Mesendoderm (in vitro differentiated cells): ENCODE data around the gene ROBO1.
A peak's percentile ranks its signal among the peaks of the same experiment; 100 is the strongest.

ENCODE experiments used
- DNase-seq: peaks from one replicate; pipeline ENCODE4 v3.0.0; 2013
- H2AK5ac ChIP-seq: 2 replicates; pipeline ENCODE4 v1.6.1; 2013; ENCODE audit warnings: low read length, inconsistent platforms
- H2BK120ac ChIP-seq: 2 replicates; pipeline ENCODE4 v1.6.1; 2013; ENCODE audit warnings: low read depth, mild to moderate bottlenecking, low read length, moderate library complexity, mixed read lengths
- H2BK15ac ChIP-seq: replicated peaks from 2 replicates; pipeline ENCODE4 v1.6.1; 2013; ENCODE audit warnings: low read depth, mild to moderate bottlenecking, moderate library complexity
- H2BK5ac ChIP-seq: 2 replicates; pipeline ENCODE4 v1.6.1; 2013; ENCODE audit warnings: low read length, inconsistent platforms
- H3K18ac ChIP-seq: 2 replicates; pipeline ENCODE4 v1.6.1; 2013; ENCODE audit warnings: mild to moderate bottlenecking, low read length, mixed read lengths
- H3K23ac ChIP-seq: one replicate; pipeline ENCODE4 v1.6.1; 2013; ENCODE audit warnings: low read length
- H3K27ac ChIP-seq: 2 replicates; pipeline ENCODE4 v1.5.1; 2013; ENCODE audit warnings: low read depth, mild to moderate bottlenecking, inconsistent platforms, low read length, moderate library complexity
- H3K27me3 ChIP-seq: 2 replicates; pipeline ENCODE4 v1.6.1; 2013; ENCODE audit warnings: low read length, control low read depth, mild to moderate bottlenecking, inconsistent platforms; ENCODE audit not compliant: insufficient read depth, poor library complexity
- H3K36me3 ChIP-seq: 2 replicates; pipeline ENCODE4 v1.6.1; 2013; ENCODE audit warnings: low read length, inconsistent platforms; ENCODE audit not compliant: control insufficient read depth, insufficient read depth
- H3K4ac ChIP-seq: one replicate; pipeline ENCODE4 v1.6.1; 2013; ENCODE audit warnings: low read depth, mild to moderate bottlenecking, low read length, moderate library complexity
- H3K4me1 ChIP-seq: 2 replicates; pipeline ENCODE4 v1.6.1; 2013; ENCODE audit warnings: low read depth, low read length, inconsistent platforms; ENCODE audit not compliant: control insufficient read depth
- H3K4me2 ChIP-seq: 2 replicates; pipeline ENCODE4 v1.6.1; 2013; ENCODE audit warnings: low read length
- H3K4me3 ChIP-seq: 2 replicates; pipeline ENCODE4 v1.5.1; 2013; ENCODE audit warnings: mild to moderate bottlenecking, low read length
- H3K56ac ChIP-seq: one replicate; pipeline ENCODE4 v1.6.1; 2013; ENCODE audit warnings: low read length
- H3K79me1 ChIP-seq: 2 replicates; pipeline ENCODE4 v1.6.1; 2013; ENCODE audit warnings: low read length, inconsistent platforms
- H3K79me2 ChIP-seq: 2 replicates; pipeline ENCODE4 v1.6.1; 2013; ENCODE audit warnings: mild to moderate bottlenecking, low read length; ENCODE audit not compliant: control insufficient read depth, insufficient read depth
- H3K9ac ChIP-seq: 2 replicates; pipeline ENCODE4 v1.6.1; 2013; ENCODE audit warnings: low read length, inconsistent platforms
- H4K5ac ChIP-seq: one replicate; pipeline ENCODE4 v1.6.1; 2013; ENCODE audit warnings: low read length
- H4K8ac ChIP-seq: one replicate; pipeline ENCODE4 v1.6.1; 2013; ENCODE audit warnings: low read depth, mild to moderate bottlenecking, control low read depth, low read length, moderate library complexity
- WGBS: extraction: QIAGEN DNeasy Blood & Tissue Kit; methylation state at CpG from one replicate; pipeline ENCODE4 v1.1.7; 2013; ENCODE audit warnings: low lambda C conversion rate, missing lambda C conversion rate; ENCODE audit not compliant: insufficient coverage; ENCODE audit errors: extremely low coverage; 5-methylcytosine and 5-hydroxymethylcytosine counted together

ROBO1 gene

DNA sequence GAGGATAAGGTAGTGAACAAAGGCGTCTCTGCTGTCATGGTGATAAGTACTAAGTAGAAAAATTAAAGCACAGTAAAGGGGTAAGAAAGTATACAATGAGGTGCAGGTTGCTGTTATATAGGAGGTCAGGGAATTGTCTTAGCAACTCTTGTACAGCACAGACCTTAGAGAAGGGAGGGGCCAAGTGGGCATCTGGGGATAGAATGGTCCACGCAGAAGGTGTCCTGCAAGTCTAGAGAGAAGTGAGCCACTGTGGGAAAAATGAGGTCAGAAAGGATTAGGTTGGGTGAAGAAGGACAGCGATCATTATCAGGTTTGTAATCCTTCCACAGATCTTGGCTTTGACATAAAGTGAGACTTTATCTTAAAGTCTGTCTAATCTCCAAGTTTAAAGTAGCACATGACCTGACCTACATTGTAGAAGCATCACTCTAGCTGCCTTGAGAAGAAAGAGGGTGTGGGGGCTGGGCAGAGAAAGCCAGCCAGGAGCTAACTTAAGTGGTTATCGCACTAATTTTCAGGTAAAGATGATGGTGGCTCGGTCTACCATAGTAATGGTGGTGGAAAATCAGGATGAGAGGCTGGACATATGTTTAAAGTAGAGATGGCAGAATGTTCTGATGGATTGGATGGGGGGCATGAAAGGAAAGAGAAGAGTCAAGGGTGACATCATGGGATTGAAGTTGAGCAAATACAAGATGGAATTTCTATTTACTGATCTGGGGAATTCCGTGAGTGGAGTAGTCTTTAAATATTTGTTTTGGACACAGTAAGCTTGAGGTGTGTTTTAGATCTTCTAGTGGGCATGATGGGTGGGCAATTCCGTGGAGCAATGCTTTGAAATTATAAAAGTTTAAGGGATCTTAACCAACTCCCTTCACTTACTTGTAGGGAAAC, 919.2 kb downstream of the ROBO1 start:
- Histone ChIP-seq H3K4ac (no peak overlapping the region), H3K4me1 (peaks cover 2% of the 10 kb centered on the region), H2BK15ac (no peak overlapping the region), H2BK120ac (no peak overlapping the region), H3K79me1 (peaks cover 4% of the 10 kb centered on the region), H3K23ac (no peak overlapping the region), H3K9ac (no peak overlapping the region), H3K4me3 (no peak overlapping the region), H3K79me2 (no peaks in the 10 kb centered on the region), H3K27me3 (no peaks in the 10 kb centered on the region), H4K5ac (no peak overlapping the region), H3K56ac (no peak overlapping the region), H3K4me2 (no peak overlapping the region), H4K8ac (no peak overlapping the region), H3K36me3 (no peaks in the 10 kb centered on the region), H3K27ac (no peak overlapping the region), H3K18ac (no peak overlapping the region), H2AK5ac (no peak overlapping the region), H2BK5ac (no peak overlapping the region)
- DNase-seq: no peak
- WGBS: no CpG with 5 or more reads among the region's 7 CpGs

DNA sequence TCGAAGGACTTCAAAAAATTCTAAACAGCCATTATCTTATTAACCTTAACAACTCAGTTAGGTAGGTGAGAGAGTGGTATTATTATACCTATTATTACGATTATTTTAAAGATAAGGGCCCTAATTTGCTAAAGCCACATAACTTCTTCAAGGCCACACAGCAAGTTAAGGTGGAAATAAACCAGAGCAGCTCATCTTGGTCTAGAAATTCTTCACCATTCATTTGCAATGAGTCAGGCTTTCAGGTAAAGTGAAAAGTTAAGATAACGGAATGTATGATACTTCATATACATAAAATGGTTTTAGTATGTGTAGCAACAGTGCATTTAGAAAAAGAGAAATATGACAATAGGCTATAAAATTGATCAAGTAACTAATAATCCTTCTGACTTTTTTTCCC, 920.2 kb downstream of the ROBO1 start:
- Histone ChIP-seq H3K79me2 (no peaks in the 10 kb centered on the region), H2BK15ac (no peak overlapping the region), H3K4ac (no peak overlapping the region), H3K36me3 (no peaks in the 10 kb centered on the region), H2BK120ac (no peak overlapping the region), H3K79me1 (peaks cover 4% of the 10 kb centered on the region), H3K4me3 (no peak overlapping the region), H3K18ac (no peak overlapping the region), H2BK5ac (no peak overlapping the region), H2AK5ac (no peak overlapping the region), H3K23ac (no peak overlapping the region), H3K27me3 (no peaks in the 10 kb centered on the region), H4K8ac (no peak overlapping the region), H4K5ac (no peak overlapping the region), H3K9ac (no peak overlapping the region), H3K4me1 (peaks cover 2% of the 10 kb centered on the region), H3K27ac (no peak overlapping the region), H3K4me2 (no peak overlapping the region), H3K56ac (no peak overlapping the region)
- DNase-seq: peak; percentile 32
- no CpG with 5 or more reads among the region's 3 CpGs for WGBS

DNA sequence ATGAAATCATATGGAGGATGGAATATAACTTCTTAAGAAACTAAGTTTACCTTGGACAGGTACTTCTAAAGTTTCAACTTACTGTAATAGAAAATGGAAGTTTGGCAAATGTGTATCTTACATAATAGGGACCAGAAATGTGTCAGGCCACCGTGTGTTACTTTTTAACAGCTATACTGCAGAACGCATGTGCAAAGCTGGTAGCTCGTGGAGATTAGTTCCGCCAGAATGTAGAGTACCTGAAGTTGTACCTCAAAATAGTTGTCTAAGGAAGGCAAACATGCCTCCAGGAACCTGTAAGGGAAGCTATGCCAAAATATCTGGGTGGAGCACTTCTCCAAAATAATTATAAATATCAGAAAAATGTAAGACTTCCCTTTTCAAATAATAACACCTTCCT, 920.6 kb downstream of the ROBO1 start:
- Histone ChIP-seq H3K56ac (no peak overlapping the region), H2BK120ac (no peak overlapping the region), H3K79me2 (no peaks in the 10 kb centered on the region), H2BK5ac (no peak overlapping the region), H4K8ac (no peak overlapping the region), H3K18ac (no peak overlapping the region), H3K27me3 (no peaks in the 10 kb centered on the region), H2BK15ac (no peak overlapping the region), H3K79me1 (peaks cover 4% of the 10 kb centered on the region), H3K9ac (no peak overlapping the region), H3K4ac (no peak overlapping the region), H3K23ac (no peak overlapping the region), H3K4me2 (no peak overlapping the region), H2AK5ac (no peak overlapping the region), H3K27ac (no peak overlapping the region), H3K4me1 (peaks cover 2% of the 10 kb centered on the region), H4K5ac (no peak overlapping the region), H3K4me3 (no peak overlapping the region), H3K36me3 (no peaks in the 10 kb centered on the region)
- no peak for DNase-seq
- WGBS: no CpG with 5 or more reads among the region's 4 CpGs

DNA sequence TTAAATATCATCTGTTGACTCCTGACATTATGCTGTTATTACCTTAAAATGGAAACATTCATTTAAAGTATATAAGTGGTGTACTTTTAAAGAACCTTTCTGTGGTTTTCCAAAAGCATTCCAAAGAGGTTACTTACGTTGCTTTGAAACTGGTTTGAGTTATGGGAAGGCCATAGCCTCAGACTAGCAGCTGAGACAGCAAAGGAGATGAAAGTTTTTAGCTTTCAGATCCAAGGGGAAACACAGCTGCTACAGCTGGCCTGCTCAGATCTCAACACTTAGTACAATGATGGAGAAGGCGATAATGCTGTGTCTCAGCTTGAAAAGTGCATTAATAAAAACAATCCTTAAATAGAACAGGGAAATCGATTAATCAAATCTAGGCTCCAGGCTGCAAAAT, 921.1 kb downstream of the ROBO1 start:
- H3K27me3 ChIP-seq: no peaks in the 10 kb centered on the region
- WGBS: no CpG with 5 or more reads among the region's 3 CpGs
- DNase-seq: no peak

DNA sequence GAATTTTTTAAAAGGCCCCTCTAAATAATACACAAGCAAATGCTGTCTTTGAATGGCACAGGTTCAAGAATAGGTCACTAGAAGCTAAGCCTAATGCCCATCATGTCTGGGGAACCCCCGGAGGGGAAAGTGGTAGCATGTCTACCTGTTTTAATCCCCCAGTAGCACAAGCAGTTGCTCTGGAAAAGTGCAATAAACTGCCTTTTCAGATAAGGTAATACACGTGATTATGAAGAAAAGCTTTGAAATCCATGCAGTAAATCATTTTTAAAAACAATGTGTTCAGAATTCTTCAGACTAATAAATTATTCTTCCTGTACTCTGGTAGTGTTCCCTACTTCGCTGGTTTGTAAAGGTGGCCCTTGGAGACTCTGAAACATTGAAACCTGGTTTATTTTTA, 922.2 kb downstream of the ROBO1 start:
- Histone ChIP-seq H3K36me3 (no peaks in the 10 kb centered on the region), H3K79me2 (no peaks in the 10 kb centered on the region), H4K5ac (no peak overlapping the region), H2BK5ac (no peak overlapping the region), H3K4ac (no peak overlapping the region), H3K56ac (no peak overlapping the region), H3K4me1 (peaks cover 2% of the 10 kb centered on the region), H4K8ac (no peak overlapping the region), H3K18ac (no peak overlapping the region), H3K9ac (no peak overlapping the region), H3K79me1 (peaks cover 4% of the 10 kb centered on the region), H2AK5ac (no peak overlapping the region), H3K23ac (no peak overlapping the region), H3K27me3 (no peaks in the 10 kb centered on the region), H3K27ac (no peak overlapping the region), H2BK120ac (no peak overlapping the region), H3K4me3 (no peak overlapping the region), H2BK15ac (no peak overlapping the region), H3K4me2 (no peak overlapping the region)
- DNase-seq: no peak
- no CpG with 5 or more reads among the region's 3 CpGs for WGBS

More for the DNA sequence above, 921.1 kb downstream of the ROBO1 start:
- H3K4me2 ChIP-seq: no peak overlapping the region
- no peak overlapping the region for H3K18ac ChIP-seq
- H4K8ac ChIP-seq: no peak overlapping the region
- no peaks in the 10 kb centered on the region for H3K79me2 ChIP-seq
- no peak overlapping the region for H3K56ac ChIP-seq
- H2BK120ac ChIP-seq: no peak overlapping the region
- no peak overlapping the region for H2BK15ac ChIP-seq
- H3K4ac ChIP-seq: no peak overlapping the region
- no peak overlapping the region for H3K9ac ChIP-seq
- H3K36me3 ChIP-seq: no peaks in the 10 kb centered on the region
- H3K4me1 ChIP-seq: peaks cover 2% of the 10 kb centered on the region
- no peak overlapping the region for H3K27ac ChIP-seq
- no peak overlapping the region for H3K23ac ChIP-seq
- no peak overlapping the region for H2BK5ac ChIP-seq
- H2AK5ac ChIP-seq: no peak overlapping the region
- peaks cover 4% of the 10 kb centered on the region for H3K79me1 ChIP-seq
- H3K4me3 ChIP-seq: no peak overlapping the region
- no peak overlapping the region for H4K5ac ChIP-seq

DNA sequence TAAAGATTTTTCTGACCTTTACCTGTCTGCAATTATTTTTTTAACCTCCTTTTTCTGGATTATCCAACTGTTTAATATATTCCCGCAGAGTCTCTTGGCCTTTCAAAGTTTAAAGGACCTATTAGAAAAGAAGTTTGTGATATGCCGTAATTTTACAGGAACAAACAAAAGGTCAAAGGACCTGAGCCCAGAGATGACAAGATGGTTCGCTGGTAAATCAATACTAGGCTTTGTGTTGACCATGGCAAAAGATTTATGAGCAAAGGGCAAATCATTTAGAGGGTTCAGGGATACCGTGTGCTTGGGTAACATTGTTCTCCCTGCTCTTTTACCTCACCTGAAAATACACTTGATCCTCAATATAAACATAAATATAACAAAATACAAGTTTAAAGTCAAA, 923.5 kb downstream of the ROBO1 start:
- Histone ChIP-seq H3K4me3 (no peak overlapping the region), H2BK120ac (no peak overlapping the region)

More for the DNA sequence above, 923.5 kb downstream of the ROBO1 start:
- Histone ChIP-seq H4K8ac (no peak overlapping the region), H2BK15ac (no peak overlapping the region), H4K5ac (no peak overlapping the region), H3K27ac (no peak overlapping the region), H3K4me1 (peaks cover 2% of the 10 kb centered on the region), H3K18ac (no peak overlapping the region), H3K79me2 (no peaks in the 10 kb centered on the region), H3K79me1 (peaks cover 4% of the 10 kb centered on the region), H2AK5ac (no peak overlapping the region), H3K36me3 (no peaks in the 10 kb centered on the region), H2BK5ac (no peak overlapping the region), H3K56ac (no peak overlapping the region), H3K23ac (no peak overlapping the region), H3K9ac (no peak overlapping the region), H3K4ac (no peak overlapping the region), H3K27me3 (no peaks in the 10 kb centered on the region), H3K4me2 (no peak overlapping the region)
- DNase-seq: no peak
- WGBS: no CpG with 5 or more reads among the region's 4 CpGs
